ENCODE data around the gene LGR6. TPM values are rescaled to one million over a fixed set of nuclear protein-coding genes. Genes with fewer than 3 reads are reported as not detected.
A peak's percentile ranks its signal among the peaks of the same experiment; 100 is the strongest.

LGR6 gene
- total RNA-seq, 2 experiments from 2014 or later = 0.09 to 0.14 TPM

DNA sequence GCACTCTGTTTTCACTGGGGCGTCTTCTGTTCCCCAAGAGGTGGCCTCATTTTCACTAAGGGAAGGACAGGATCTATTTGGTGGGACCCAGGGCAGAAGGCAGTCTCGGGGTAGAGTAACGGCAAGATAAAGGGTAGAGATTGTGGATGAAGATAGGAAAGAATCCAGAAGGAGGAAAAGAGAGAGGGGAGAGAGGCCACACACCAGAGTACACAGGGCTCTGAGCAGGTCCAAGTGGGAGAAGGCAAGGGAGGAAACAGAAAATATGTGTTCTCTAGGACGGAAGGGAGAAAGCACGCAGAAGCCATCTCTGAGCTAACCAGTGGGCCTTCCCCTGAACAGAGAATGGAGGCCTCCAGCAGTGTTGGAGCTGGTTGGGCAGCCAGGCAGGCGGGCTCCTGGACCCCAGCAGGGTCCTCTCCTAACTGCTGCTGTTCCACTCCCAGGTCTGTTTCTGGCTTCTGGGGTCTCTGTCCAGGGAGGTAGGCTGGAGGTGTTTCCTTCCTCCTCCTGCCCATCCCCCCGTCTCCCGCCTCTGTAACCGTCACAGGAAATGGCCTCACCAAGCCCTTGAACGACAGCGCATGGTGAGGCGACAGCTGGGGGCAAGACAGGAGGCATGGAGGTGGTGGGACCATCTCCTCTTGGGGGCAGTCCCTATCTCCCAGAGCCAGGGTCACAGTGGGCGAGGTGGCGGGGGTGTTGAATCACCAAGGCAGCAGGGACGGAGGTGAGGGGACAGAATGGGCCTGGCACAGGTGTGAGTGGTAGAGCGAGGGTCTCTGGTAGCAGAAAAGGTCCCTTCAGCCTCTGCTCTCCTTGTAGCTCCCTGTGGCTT lies 33.8 kb upstream of the LGR6 start:
- ATAC-seq (peak; percentile 42), DNase-seq (peak; percentile 86)
- peak overlapping the region; percentile 97 for H3K4me3 Mint-ChIP-seq
- peak overlapping the region; percentile 99 for H3K27ac Mint-ChIP-seq
- CTCF ChIA-PET = interaction anchor here (0.9 to 2.5 kb wide), 17 partner anchors 8 to 848 kb away, joined by 3 to 13 read pairs (median 5); partner anchors contain the start of genes LGR6 and TMEM183A
- peaks cover 51% of the 10 kb centered on the region for H3K36me3 Mint-ChIP-seq (ENCODE audit: low read depth)
- H3K9me3 Mint-ChIP-seq (ENCODE audit: low read depth) = no peaks in the 10 kb centered on the region
- H3K27me3 Mint-ChIP-seq = no peaks in the 10 kb centered on the region
- peaks cover 81% of the 10 kb centered on the region for H3K4me1 Mint-ChIP-seq
- POLR2A ChIA-PET = interaction anchor here (1.0 to 1.2 kb wide), 2 partner anchors 17 to 182 kb away, joined by 3 to 5 read pairs; partner anchors contain the start of gene UBE2T
- intact Hi-C loops (cut with DNase I, micrococcal nuclease) = loop anchor here (1.0 to 10.0 kb wide), 11 partner anchors 14 to 845 kb away; partner anchors contain the start of genes ARL8A (in 1 of the 2), CYB5R1 (in 1 of the 2), IPO9 (in 1 of the 2) and RABIF (in 1 of the 2)

DNA sequence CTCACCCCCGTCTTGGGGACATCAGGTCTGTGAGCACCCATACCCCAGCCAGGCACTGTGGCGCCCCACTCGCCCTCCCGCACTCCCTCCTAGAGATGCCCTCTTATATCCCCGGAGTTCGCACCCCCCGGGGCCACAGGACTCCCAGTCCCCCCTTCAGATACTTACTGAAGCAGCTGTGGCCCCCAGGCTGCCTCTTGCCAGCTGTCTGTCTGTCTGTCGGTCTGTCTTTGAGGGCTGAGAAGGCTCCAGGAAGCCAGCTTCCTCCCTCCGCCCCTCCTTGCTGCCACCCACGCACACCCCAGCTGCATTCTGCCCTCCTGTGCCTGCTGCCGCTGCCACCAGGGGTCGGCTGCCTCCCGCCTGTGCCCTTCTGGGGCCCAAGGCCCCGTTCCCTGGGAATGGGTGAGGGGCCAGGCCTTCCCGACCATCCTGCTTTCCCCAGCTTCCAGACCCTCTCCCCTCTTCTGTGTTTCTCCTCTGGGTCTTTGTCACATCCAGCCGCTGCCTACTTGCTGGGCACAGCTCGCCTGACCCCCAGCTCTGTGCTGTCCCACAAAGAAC lies 33.1 kb upstream of the LGR6 start, which contains the start of gene PTPN7:
Gene PTPN7 (minus strand): TSS at position 226 of the 564 bp plus-strand sequence. CDS start 1,200 bp downstream, outside the sequence.
- Mint-ChIP-seq H3K4me1 (peaks cover 80% of the 10 kb centered on the region), H3K36me3 (ENCODE audit: low read depth) (peaks cover 45% of the 10 kb centered on the region), H3K27ac (peak within 1 kb of the TSS; percentile 99), H3K27me3 (no peaks in the 10 kb centered on the region), H3K4me3 (peak within 1 kb of the TSS; percentile 97), H3K9me3 (ENCODE audit: low read depth) (no peaks in the 10 kb centered on the region)
- intact Hi-C loops (cut with DNase I, micrococcal nuclease) = loop anchor here (1.0 to 10.0 kb wide), 10 partner anchors 15 to 844 kb away; partner anchors contain the start of genes ARL8A (in 1 of the 2), CYB5R1 (in 1 of the 2), IPO9 (in 1 of the 2) and RABIF (in 1 of the 2)
- ATAC-seq (peak; percentile 69), DNase-seq (peak; percentile 98)
- ChIA-PET POLR2A (interaction anchor here (0.7 to 1.2 kb wide), 3 partner anchors 15 to 181 kb away, joined by 3 to 5 read pairs (median 3); partner anchors contain the start of gene UBE2T), CTCF (interaction anchor here (0.7 to 2.5 kb wide), 18 partner anchors 9 to 847 kb away, joined by 3 to 13 read pairs (median 4); partner anchors contain the start of genes LGR6, TMEM183A and UBE2T)

DNA sequence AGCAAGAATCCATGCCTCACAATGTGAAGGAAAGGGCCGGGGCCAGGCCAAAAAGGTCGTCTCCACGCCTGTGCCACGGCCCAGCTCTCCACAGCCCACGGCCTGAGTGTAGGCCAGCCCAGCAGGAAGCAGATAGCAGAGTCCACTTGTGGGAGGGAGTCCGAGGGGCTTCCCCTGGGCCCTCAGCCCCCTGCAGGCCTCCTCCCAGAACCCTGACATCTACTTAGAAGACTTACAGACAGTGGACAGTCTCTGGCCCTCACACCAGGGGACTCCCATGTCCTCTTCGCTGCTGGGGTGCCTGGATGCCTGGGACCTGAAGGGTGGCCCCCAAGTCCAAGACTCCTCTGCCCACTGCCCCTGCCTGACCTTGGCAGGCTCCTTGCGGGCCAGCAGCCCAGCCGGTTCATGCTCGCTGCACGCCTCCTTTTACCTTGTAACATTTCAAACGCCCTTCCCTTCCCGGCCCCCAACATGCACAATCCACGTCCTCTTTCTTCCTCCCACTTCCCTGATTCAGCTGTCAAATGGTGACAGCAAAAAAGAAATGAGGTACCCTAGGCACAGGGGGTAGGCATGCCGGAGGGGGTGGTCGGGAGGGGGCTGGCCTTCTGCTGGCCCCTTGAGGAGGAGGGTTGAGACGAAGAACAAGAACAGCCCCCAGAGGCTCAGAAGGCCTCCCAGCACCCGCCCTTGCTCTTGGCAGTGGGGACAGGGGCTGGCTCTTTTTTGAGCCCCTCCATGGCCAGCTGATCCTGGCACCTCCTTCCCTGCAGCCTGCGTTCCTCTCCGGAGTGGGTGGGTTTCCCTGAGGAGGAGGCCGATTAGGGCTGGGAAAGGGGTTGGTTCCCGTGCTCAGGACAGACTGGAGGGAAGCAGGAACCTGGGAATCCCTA lies 32.2 kb upstream of the LGR6 start:
- Mint-ChIP-seq H3K36me3 (ENCODE audit: low read depth) (peaks cover 37% of the 10 kb centered on the region), H3K4me3 (peak overlapping the region; percentile 97), H3K27ac (peak overlapping the region; percentile 99), H3K27me3 (no peaks in the 10 kb centered on the region), H3K9me3 (ENCODE audit: low read depth) (no peaks in the 10 kb centered on the region), H3K4me1 (peaks cover 80% of the 10 kb centered on the region)
- intact Hi-C loops (cut with DNase I, micrococcal nuclease) = loop anchor here in 1 of 2 experiments (2.0 to 10.0 kb wide), 4 partner anchors 23 to 843 kb away; partner anchors contain the start of genes CYB5R1 and TMEM183A
- ATAC-seq = no peak
- CTCF ChIA-PET = interaction anchor here (0.9 to 2.5 kb wide), 11 partner anchors 9 to 266 kb away, joined by 3 to 13 read pairs (median 6); partner anchors contain the start of genes LGR6 and UBE2T
- peak; percentile 26 for DNase-seq
- POLR2A ChIA-PET = interaction anchor here (0.7 to 1.2 kb wide), 3 partner anchors 15 to 180 kb away, joined by 3 to 5 read pairs (median 3); partner anchors contain the start of gene UBE2T

DNA sequence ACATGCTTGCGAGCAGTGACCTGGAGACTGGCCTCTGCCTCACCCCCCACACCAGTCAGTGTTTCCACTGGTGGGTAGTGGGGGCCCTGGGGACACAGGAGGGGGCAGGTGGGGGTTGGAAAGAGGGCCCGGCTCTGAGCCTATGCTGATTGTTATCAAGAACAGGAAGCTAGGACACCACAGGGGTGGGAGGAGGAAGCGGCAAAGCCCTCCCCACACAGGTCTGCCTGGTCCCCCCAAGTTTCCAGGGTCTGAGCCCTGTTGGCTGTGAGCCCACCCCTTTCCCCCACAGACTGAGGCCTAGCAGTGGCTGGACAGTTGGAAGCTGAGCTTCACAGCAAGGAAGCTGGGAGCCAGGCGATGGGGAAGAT lies 31.6 kb upstream of the LGR6 start:
- ATAC-seq = peak; percentile 5
- H3K4me1 Mint-ChIP-seq = peaks cover 78% of the 10 kb centered on the region
- peak; percentile 72 for DNase-seq
- H3K9me3 Mint-ChIP-seq (ENCODE audit: low read depth) = no peaks in the 10 kb centered on the region
- H3K27ac Mint-ChIP-seq = peak overlapping the region; percentile 99
- intact Hi-C loops (cut with DNase I, micrococcal nuclease) = loop anchor here in 1 of 2 experiments (10.0 kb wide), 2 partner anchors 803 to 843 kb away; partner anchors contain the start of genes CYB5R1 and TMEM183A
- peak overlapping the region; percentile 97 for H3K4me3 Mint-ChIP-seq
- POLR2A ChIA-PET = interaction anchor here (1.0 kb wide), 2 partner anchors 7 to 16 kb away, joined by 3 to 4 read pairs; no protein-coding TSS in a partner anchor
- H3K36me3 Mint-ChIP-seq (ENCODE audit: low read depth) = peaks cover 31% of the 10 kb centered on the region
- no peaks in the 10 kb centered on the region for H3K27me3 Mint-ChIP-seq
- CTCF ChIA-PET = interaction anchor here (0.5 to 2.5 kb wide), 4 partner anchors 8 to 1460 kb away, joined by 3 to 8 read pairs (median 4); partner anchors contain the start of gene LGR6

DNA sequence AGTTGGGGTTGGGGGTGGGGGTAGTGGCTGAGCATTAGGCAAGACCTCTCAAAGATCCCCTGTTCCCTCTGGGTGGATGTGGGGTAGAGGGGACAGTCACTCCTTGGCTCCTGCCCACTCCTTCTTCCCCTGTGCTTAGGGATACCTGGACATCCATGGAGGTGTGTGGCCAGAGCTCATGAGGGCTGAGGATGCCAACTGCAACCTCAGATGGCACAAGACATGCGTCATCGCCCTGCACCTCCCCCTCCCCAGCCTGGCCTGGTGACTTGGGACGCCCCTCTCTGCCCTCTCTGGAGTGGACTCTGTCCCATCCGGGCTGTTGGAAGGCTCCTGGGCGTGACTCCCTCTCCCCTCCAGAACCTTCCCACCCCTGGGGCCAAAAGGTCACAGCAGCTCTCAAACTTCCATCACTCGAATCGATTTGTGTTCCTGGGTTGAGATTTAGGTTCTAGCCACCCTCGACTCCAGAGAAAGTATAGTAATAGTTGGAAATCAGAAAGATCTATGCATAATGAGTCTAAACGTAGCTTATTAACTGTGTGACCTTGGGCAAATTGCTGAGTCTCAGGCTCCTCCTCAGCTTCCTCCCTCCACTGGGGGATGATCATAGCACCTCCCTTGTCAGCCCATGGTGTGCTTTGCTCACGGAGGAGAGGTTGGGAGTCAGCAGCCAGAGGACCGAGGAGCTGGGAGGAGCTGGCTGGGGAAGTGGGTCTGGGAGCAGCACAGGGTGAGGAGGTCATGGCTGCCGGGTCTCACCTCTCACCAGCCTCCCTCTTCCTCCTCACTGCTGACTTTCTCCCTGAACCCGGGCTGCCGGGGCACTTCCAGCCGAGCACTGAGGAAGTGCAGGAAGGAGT lies 30.9 kb upstream of the LGR6 start:
- POLR2A ChIA-PET = interaction anchor here (1.0 kb wide), 2 partner anchors 8 to 16 kb away, joined by 3 to 4 read pairs; no protein-coding TSS in a partner anchor
- H3K27me3 Mint-ChIP-seq = no peaks in the 10 kb centered on the region
- ATAC-seq = peak; percentile 6
- peak; percentile 55 for DNase-seq
- H3K36me3 Mint-ChIP-seq (ENCODE audit: low read depth) = peaks cover 26% of the 10 kb centered on the region
- H3K4me3 Mint-ChIP-seq = peak overlapping the region; percentile 97
- CTCF ChIA-PET = interaction anchor here (0.5 to 2.5 kb wide), 10 partner anchors 8 to 1459 kb away, joined by 3 to 8 read pairs (median 3); partner anchors contain the start of genes IPO9 and LGR6
- H3K4me1 Mint-ChIP-seq = peaks cover 74% of the 10 kb centered on the region
- intact Hi-C loops (cut with DNase I, micrococcal nuclease) = loop anchor here in 1 of 2 experiments (10.0 kb wide), 2 partner anchors 802 to 842 kb away; partner anchors contain the start of genes CYB5R1 and TMEM183A
- H3K27ac Mint-ChIP-seq = peak overlapping the region; percentile 99
- no peaks in the 10 kb centered on the region for H3K9me3 Mint-ChIP-seq (ENCODE audit: low read depth)

DNA sequence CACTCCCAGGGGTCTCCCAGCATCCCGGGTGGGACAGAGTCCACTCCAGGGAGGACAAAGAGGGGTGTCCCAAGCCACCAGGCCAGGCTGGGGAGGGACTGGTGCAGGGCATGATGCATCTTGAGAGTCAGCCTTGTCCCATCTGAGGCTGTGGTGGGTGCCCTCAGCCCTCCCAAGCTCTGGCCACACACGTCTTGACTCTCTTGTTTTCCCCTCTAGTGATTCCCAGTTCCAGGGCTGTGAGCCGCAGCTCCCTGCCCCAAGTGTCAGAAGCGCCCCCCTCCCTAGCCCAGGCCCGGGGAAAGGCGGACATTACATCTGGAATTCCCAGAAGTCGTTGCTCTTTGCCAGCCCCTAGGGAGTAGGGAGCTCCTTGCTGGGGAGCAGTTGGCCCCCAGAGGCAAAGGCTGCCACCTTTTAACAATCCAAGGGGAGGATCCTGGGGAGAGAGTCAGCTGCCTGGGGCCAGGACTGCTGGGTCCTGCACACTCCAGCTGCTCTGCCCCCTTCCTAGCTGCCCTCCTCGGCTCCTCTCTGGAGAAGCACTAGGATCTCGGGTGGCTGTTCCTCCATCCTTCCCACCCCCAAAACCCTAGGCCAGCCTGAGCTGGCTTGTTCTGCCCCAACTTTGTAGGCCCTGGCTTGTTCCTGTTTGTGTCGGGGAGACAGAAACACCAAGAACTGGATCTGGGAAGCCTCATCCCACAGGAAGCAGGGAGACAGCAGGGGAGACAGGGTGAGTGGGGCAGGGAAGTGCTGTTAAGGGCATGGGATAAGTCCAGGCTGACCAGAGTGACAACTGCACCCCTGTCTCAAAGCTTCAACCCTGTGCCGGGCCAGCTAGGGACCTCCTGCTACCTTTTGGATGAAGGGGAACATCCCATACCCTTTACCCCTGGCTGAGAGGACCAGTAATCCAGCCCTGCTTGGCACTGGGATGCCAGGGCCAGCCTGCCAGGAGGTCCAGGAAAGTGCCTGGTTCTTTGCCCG lies 30.0 kb upstream of the LGR6 start:
- Mint-ChIP-seq H3K27me3 (no peaks in the 10 kb centered on the region), H3K4me3 (peak overlapping the region; percentile 69), H3K9me3 (ENCODE audit: low read depth) (no peaks in the 10 kb centered on the region), H3K4me1 (peaks cover 66% of the 10 kb centered on the region), H3K27ac (peak overlapping the region; percentile 99), H3K36me3 (ENCODE audit: low read depth) (peaks cover 19% of the 10 kb centered on the region)
- POLR2A ChIA-PET = interaction anchor here (0.5 kb wide), 1 partner anchor 281 kb away, joined by 5 read pairs; no protein-coding TSS in a partner anchor
- ATAC-seq = no peak
- intact Hi-C loops (cut with DNase I, micrococcal nuclease) = loop anchor here in 1 of 2 experiments (10.0 kb wide), 2 partner anchors 801 to 841 kb away; partner anchors contain the start of genes CYB5R1 and TMEM183A
- CTCF ChIA-PET = interaction anchor here (0.5 to 2.3 kb wide), 9 partner anchors 9 to 716 kb away, joined by 3 to 6 read pairs (median 3); partner anchors contain the start of genes IPO9 and LGR6
- no peak for DNase-seq

DNA sequence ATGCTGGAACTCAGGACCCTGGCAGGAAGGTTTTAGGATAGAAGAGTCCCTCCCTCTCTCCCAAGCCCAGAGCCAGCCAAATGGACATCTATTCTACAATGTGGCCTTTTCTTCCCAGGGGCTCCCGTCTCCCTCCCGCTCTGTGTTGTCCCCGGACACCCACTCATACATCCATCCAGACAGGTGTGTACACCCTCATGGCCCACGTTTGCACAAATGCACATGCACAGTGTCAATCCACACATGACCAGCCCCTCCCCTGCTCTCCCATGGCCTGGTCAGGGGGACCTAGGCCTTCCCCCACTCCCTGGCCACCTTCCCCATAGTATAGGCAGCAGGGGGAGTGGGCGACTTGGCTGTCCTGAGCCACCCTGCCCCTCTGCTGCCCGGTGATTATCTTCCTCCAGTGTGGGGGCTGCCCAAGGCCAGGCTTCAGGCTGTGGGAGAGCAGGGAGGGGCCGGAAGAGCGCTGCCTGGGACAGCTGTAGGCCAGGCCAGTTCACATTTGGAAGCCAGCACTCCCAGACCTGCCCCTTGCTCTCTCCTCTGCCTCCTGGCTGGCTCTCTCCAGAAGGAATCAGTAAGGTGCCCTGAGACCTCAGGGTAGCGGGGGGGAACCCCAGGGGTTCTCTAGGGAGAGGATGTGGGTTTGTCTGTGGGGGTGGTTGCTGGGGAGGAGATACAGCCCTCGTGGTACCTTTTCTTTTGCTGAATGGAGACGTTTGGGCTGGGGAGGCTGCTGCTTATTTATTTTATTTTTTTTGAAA lies 29.1 kb upstream of the LGR6 start:
- Mint-ChIP-seq H3K9me3 (ENCODE audit: low read depth) (no peaks in the 10 kb centered on the region), H3K27ac (peak overlapping the region; percentile 89), H3K27me3 (no peaks in the 10 kb centered on the region), H3K4me1 (peaks cover 61% of the 10 kb centered on the region), H3K4me3 (peak overlapping the region; percentile 69), H3K36me3 (ENCODE audit: low read depth) (peaks cover 10% of the 10 kb centered on the region)
- DNase-seq = peak; percentile 85
- peak; percentile 49 for ATAC-seq
- ChIA-PET POLR2A (interaction anchor here (0.5 kb wide), 1 partner anchor 282 kb away, joined by 5 read pairs; no protein-coding TSS in a partner anchor), CTCF (interaction anchor here (0.7 to 2.5 kb wide), 4 partner anchors 9 to 268 kb away, joined by 3 to 9 read pairs (median 6); no protein-coding TSS in a partner anchor)
- intact Hi-C loops (cut with DNase I, micrococcal nuclease) = loop anchor here in 1 of 2 experiments (10.0 kb wide), 2 partner anchors 800 to 840 kb away; partner anchors contain the start of genes CYB5R1 and TMEM183A
